Right atrium auricular region (tissue), 2 donors: ENCODE measurements around the gene SIRPA. TPM values are rescaled to one million over a fixed set of nuclear protein-coding genes. Genes with fewer than 3 reads are reported as not detected.
"Not testable (repeated sequence)": the region's sequence is repeated elsewhere in the genome, so short reads cannot be mapped to it uniquely, and the experiment has no call there.

ENCODE experiments used
- DNase-seq: peaks from one replicate; pipeline ENCODE4 v3.0.0-alpha.2; 2019; ENCODE audit warnings: low spot score
- H3K27ac ChIP-seq, 2 donors: fragments of 200-600 bp; sonication (generic); 1 replicate in 1 of 2; 2 replicates in 1 of 2; pipeline ENCODE4 v1.5.1; 2016 to 2019
- H3K27me3 ChIP-seq, 2 donors: fragments of 200-600 bp; sonication (generic); one replicate each; pipeline versions ENCODE4 v1.5.1 to v1.6.0; 2017 to 2019
- H3K36me3 ChIP-seq: fragments of 200-600 bp; sonication (generic); one replicate; pipeline ENCODE4 v1.5.1; 2016
- H3K4me1 ChIP-seq, 2 donors: fragments of 200-600 bp; sonication (generic); one replicate each; pipeline versions ENCODE4 v1.5.1 to v1.6.0; 2017 to 2019
- H3K4me3 ChIP-seq, 2 donors: fragments of 200-600 bp; sonication (generic); 1 replicate in 1 of 2; 2 replicates in 1 of 2; pipeline ENCODE4 v1.5.1; 2017 to 2019; ENCODE audit warnings: mild to moderate bottlenecking in 1 of 2, moderate library complexity in 1 of 2
- H3K9me3 ChIP-seq, 2 donors: fragments of 200-600 bp; sonication (generic); one replicate each; pipeline ENCODE4 v1.5.1; 2019
- total RNA-seq, 2 donors: library from RNA; depleted of rRNA; stranded (reverse); fragments of >200 nt; gene quantifications; one replicate each; pipeline ENCODE4 v1.1.0, GENCODE V29; 2016
- TF ChIP-seq, protein P1 (sequence below), 2 donors: fragments of 200-600 bp; sonication (generic); IDR thresholded peaks; one replicate each; pipeline ENCODE4 v1.5.1; 2019; ENCODE audit warnings: antibody characterized with exemption in 2 of 2

Gene SIRPA
- total RNA-seq, 2 donors from 2014 or later: 32.4 to 58.5 TPM

DNA sequence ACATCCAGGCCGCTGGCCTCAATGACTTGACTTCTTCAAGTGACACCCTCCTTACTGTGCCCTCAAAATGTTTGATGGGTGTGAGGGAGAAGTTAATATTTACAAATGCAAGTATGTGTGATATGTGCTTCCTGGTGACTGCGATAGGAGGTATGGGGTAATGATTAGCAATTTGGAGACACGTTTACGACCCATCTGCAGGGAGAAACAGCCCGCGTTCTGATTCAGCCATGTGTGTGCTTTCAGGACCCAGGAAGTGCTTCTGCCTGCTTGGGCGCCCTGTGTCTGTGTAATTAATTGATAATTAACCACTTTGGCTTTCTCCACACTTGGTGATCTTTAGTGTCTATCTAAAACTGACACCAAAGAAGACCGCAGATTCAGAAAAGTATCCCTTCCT is 25.0 kb downstream of the SIRPA start:
- no peak for DNase-seq
- no peaks in the 10 kb centered on the region for H3K27me3 ChIP-seq
- no peak overlapping the region for H3K4me3 ChIP-seq
- TF ChIP-seq, protein P1, sequence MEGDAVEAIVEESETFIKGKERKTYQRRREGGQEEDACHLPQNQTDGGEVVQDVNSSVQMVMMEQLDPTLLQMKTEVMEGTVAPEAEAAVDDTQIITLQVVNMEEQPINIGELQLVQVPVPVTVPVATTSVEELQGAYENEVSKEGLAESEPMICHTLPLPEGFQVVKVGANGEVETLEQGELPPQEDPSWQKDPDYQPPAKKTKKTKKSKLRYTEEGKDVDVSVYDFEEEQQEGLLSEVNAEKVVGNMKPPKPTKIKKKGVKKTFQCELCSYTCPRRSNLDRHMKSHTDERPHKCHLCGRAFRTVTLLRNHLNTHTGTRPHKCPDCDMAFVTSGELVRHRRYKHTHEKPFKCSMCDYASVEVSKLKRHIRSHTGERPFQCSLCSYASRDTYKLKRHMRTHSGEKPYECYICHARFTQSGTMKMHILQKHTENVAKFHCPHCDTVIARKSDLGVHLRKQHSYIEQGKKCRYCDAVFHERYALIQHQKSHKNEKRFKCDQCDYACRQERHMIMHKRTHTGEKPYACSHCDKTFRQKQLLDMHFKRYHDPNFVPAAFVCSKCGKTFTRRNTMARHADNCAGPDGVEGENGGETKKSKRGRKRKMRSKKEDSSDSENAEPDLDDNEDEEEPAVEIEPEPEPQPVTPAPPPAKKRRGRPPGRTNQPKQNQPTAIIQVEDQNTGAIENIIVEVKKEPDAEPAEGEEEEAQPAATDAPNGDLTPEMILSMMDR (IDR thresholded peaks at IDR 0.05): no peak
- no peak overlapping the region for H3K27ac ChIP-seq
- H3K36me3 ChIP-seq: peaks cover 38% of the 10 kb centered on the region
- no peaks in the 10 kb centered on the region for H3K9me3 ChIP-seq
- no peaks in the 10 kb centered on the region for H3K4me1 ChIP-seq

DNA sequence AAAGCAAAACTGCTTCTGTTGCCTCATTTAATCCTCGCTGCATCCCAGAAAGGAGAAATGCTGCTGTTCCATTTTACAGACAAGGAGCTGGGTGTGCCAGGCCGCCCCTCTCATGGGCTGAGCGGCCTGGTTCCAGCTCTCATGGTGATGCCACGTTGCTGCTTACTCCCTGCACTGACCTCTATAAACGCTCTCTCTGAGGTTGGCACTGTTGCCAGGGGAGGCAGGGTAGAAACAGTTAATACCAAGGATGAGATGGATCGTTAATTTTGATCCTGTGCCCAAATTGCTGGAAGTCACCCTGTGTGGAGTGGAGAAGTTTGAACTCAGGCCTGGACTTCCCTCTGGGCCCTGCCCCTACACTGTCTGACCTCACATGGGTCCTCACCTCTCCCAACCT is 25.6 kb downstream of the SIRPA start:
- no peaks in the 10 kb centered on the region for H3K27me3 ChIP-seq
- no peak for DNase-seq
- no peak overlapping the region for H3K27ac ChIP-seq
- peaks cover 32% of the 10 kb centered on the region for H3K36me3 ChIP-seq
- TF ChIP-seq, protein P1 (IDR thresholded peaks at IDR 0.05): no peak
- H3K4me3 ChIP-seq: no peak overlapping the region
- no peaks in the 10 kb centered on the region for H3K9me3 ChIP-seq
- peaks cover 0 to under 1% of the 10 kb centered on the region in 2 donors for H3K4me1 ChIP-seq

DNA sequence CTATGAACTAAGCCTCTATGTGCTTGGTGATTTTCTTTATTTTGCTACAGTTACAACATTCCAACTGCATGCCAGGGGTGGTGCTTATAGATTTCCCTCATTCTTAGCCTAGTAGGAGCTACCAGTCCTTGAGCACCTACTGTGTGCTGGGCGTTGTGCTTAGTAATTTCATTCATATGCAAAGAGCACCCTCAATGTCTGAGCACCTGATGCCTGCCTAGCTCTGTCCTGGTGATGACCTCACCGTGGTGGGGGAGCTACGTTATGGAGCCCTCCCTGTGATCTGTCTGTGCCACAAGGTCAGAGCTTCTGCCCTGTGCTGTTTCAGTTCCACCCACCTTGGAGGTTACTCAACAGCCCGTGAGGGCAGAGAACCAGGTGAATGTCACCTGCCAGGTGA is 26.8 kb downstream of the SIRPA start:
- DNase-seq, H3K27me3 ChIP-seq, H3K9me3 ChIP-seq, H3K4me3 ChIP-seq, H3K27ac ChIP-seq: not testable (repeated sequence)
- Histone ChIP-seq H3K36me3 (peaks cover 21% of the 10 kb centered on the region), H3K4me1 (peaks cover 0 to 12% of the 10 kb centered on the region in 2 donors)

- Histone ChIP-seq H3K36me3 (peaks cover 13% of the 10 kb centered on the region), H3K4me1 (peaks cover 0 to 14% of the 10 kb centered on the region in 2 donors), H3K27ac (no peak overlapping the region), H3K4me3 (no peak overlapping the region), H3K27me3 (no peaks in the 10 kb centered on the region), H3K9me3 (no peaks in the 10 kb centered on the region)
- no peak for DNase-seq
- TF ChIP-seq, protein P1 (IDR thresholded peaks at IDR 0.05): no peak
Measured at GRCh38 chr20:1922786-1923185, 27.6 kb downstream of the SIRPA start.

GRCh38 chr20:1924910-1925861 is 30.0 kb downstream of the SIRPA start:
- H3K27me3 ChIP-seq: no peaks in the 10 kb centered on the region
- DNase-seq: no peak
- no peak overlapping the region for H3K4me3 ChIP-seq
- H3K9me3 ChIP-seq: no peaks in the 10 kb centered on the region
- no peak overlapping the region for H3K27ac ChIP-seq
- peaks cover 17% of the 10 kb centered on the region for H3K36me3 ChIP-seq
- H3K4me1 ChIP-seq: peaks cover 0 to 35% of the 10 kb centered on the region in 2 donors
- TF ChIP-seq, protein P1 (IDR thresholded peaks at IDR 0.05): no peak

DNA sequence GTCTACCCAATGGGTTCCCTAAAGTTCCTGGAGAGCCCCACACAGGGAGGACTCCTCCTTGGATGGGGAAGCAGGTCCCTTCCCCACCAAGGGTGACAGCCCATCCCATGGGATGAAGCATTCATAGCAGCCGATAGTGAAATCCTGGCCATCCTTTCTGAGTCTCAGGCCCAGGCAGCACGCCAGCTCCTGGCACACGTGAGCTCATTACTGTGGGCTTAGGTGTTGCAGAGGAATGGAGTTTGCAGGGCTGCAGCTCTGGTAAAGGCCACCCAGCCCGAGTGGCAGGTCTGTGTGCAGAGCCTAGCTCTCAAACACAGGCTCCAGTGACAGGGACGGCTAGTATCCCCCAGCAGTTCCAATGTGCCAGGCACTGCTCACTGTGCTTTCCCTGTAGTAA is 31.0 kb downstream of the SIRPA start:
- Histone ChIP-seq H3K27me3 (no peaks in the 10 kb centered on the region), H3K36me3 (peaks cover 17% of the 10 kb centered on the region), H3K4me1 (peaks cover 0 to 36% of the 10 kb centered on the region in 2 donors), H3K4me3 (no peak overlapping the region), H3K9me3 (no peaks in the 10 kb centered on the region), H3K27ac (no peak overlapping the region)
- TF ChIP-seq, protein P1 (IDR thresholded peaks at IDR 0.05): no peak
- DNase-seq: no peak
